ENCODE results near the gene RTP1.

RTP1 gene

GRCh38 chr3:187242435-187242834 lies 45.1 kb downstream of the RTP1 start:
- no peak for DNase-seq (ENCODE audit: low read depth in 3 of 3)

DNA sequence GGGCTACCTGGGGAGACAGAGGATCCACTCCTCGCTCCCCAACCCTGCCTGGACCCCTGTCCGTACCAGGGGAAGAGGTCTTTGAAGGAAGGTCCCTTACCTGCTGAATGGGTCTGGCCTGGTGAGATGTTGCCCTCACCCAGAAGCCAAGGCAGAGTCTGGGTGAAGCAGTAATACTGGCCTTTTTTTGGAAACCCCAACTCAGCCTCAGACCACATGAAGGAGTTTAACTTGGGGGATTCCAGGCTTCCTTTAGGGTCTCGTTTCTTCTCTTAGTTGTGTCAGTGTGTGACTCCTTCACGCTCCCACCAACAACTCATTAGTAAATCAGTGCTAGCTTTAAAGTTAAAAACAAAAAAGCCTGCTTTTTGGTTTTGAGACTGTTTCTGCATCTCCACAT lies 45.6 kb downstream of the RTP1 start:
- DNase-seq (ENCODE audit: low read depth in 3 of 3) = no peak

DNA sequence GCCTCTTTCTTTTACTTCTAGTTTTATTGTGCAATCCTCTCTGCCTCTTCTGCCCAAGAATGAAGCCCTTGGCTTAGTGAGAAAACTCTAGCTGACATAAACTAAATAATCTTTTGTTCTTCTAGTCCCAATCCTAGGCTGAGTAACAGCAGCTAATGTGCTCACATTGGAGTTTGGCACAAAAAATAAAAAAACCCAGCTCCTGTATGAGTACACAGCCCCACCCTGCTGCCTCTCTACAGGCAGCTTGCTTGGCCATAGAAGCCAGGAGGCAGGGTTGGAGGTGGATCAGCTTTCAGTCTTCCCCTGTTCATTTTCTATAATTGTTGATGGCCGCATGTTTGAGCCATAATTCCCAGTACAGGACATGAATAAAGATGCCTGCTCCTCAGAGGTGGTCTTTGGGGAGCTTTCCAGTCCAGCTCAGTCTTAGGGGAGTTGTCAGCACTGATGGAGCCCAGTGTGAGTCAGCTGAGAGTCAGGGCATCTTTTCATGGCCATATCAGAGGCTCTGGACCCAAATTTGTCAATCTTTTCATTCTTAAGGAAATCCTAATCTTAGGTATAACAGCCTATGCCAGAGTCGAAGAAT lies 46.7 kb downstream of the RTP1 start:
- DNase-seq (ENCODE audit: low read depth in 3 of 3) = no peak

DNA sequence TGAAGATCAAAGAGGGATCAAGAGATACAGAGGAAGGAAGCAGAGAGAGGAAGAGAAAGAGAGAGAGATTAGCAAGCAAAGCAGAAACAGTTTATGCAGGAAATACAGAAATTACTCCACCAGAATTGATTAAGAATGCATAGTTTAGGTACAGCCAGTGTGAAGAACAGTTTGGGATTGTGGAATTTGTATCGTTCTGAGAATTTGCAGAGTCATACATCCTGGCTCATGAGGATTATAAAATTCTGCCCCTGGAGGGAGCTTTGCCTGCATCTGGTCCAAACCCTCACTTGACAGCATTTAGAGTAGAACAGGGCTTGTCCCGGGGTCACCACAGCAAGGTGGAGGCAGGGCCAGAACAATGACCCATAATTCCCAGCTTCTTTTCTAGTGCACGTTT lies 50.1 kb downstream of the RTP1 start:
- DNase-seq (ENCODE audit: low read depth in 3 of 3) = no peak
